Measurements from ENCODE around the gene CHAC1.

- TF ChIP-seq POLR2A (IDR thresholded peaks at IDR 0.05) (no peak), CTCF (IDR thresholded peaks at IDR 0.05) (no peak)
These were observed 25.1 kb upstream of the CHAC1 start for GRCh38 chr15:40927873-40928806.

Measured in testis (tissue), 2 donors.